NCI-H69 (cell line): ENCODE results near the gene ITPRIPL1.
A peak's percentile ranks its signal among the peaks of the same experiment; 100 is the strongest.

ENCODE experiments used
- DNase-seq: peaks from one replicate; lab custom pipeline; 2025; lab: John Stamatoyannopoulos, UW

Gene ITPRIPL1

DNA sequence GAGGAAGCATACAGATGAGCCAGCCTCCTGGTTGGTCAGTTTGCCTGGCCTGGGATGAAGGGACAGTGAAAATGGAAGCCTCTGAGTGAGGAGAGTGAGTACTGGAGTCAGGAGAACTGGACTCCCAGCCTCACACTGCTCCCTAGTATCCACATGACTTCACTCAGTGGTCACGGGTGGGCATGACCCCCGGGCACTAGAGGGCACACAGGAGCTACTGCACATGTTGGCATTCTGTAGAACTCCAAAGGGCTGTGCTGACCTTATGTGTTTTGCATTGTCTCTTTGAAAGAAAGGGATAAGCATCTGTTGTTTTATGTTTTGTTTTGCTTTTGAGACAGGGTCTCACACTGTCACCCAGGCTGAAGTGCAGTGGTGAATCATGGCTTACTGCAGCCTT, 34.2 kb downstream of the ITPRIPL1 start:
- peak; percentile 2 for DNase-seq

DNA sequence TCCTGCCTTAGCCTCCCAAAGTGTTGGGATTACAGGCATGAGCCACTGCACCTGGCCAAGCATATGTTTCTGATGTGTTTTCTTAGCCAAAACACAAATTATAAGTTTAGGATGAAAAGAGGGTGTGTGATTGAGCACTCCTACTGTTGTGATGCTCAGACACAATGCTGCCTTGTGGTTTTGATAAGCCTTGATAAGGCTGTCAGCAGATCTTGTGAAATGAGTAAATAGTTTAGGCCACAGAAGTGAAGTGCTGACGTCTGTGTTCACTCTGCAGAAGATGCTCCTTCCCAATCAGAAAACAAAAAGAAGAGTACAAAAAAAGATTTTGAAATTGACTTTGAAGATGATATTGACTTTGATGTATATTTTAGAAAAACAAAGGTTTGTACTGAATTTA, 34.7 kb downstream of the ITPRIPL1 start:
- no peak for DNase-seq

DNA sequence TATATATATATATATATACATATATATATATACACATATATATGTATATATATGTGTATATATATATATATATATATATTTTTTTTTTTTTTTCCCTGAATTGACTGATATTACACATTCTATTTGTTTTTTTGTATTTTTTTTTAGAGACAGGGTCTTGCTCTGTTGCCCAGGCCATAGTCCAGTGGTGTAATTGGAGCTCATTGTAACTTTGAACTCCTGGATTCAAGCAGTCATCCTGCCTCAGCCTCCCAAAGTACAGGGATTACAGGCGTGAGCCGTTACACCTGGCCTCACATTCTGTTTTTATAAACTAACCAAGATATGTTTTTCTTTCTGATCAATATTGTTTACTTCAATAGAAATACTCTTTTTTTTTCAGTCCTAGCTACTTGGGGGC, 36.6 kb downstream of the ITPRIPL1 start:
- no peak for DNase-seq

- DNase-seq, result no peak
Observed at GRCh38 chr2:96369186-96369585, 44.1 kb downstream of the ITPRIPL1 start.

DNA sequence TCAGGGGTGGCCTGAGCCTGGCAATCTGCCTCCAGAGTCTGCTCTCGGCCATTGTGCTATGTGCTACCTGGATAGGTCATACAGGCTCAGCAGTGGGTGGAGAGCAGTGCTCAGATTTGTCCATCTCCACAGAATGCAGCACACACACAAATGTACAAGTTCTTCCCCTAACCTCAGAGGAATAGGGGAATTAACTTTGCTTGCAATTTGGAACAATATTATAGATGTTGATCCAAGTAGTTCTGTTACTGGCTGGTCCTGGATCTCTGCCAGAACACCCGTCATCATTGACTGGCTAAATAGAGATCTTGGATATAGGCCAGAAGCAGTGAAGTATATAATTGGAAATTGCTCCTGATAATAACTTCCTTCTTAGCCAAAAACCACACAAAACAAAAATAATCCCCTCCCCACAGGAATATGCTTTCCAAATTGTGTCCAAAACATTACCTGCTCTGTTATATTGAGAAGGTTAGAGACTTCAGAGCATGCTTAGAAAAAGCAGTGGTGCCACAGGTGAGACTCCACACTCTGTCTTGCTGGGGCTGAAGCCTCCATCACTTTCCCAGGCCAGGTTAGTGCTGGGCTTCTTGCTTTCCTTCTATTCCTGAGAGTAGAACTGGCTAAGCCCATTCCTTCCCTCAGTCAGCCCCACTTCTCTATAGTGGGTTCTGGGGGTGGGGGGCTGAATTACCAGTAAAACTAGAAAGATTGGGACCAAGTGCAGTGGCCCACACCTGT, 49.3 kb downstream of the ITPRIPL1 start:
- DNase-seq, result peak; percentile 91
